ENCODE measurements around the gene LMO4. TPM values are rescaled to one million over a fixed set of nuclear protein-coding genes. Genes with fewer than 3 reads are reported as not detected.

LMO4 gene
- total RNA-seq, 1 experiment from 2014 or later = 38.5 TPM

DNA sequence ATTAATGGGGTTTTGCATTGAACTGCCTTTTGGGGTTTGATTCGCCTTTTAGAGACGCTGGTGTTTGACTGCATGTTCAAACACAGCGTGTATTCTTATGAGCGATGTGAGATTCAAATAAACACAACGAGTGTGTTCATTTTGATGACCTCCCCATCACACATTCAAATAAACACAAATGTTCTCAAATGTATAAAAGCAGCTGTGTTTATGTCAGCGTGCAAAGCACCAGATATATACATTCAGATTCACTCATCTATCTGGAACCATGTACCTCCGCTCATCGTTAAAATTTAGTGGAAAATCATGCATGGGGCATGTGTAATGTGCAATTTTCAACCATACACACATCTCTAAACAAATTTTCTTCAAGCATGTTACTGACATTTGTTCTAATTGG is 21.4 kb upstream of the LMO4 start:
- Histone ChIP-seq H3K9me2 (ENCODE audit: insufficient read depth) (no peaks in the 10 kb centered on the region), H4K20me1 (ENCODE audit: insufficient read depth) (no peaks in the 10 kb centered on the region), H3K4me1 (ENCODE audit: control insufficient read depth in 1 of 2, insufficient read depth in 2 of 2, low read length in 2 of 2) (no peaks in the 10 kb centered on the region), H3K9me3 (ENCODE audit: control insufficient read depth in 1 of 2, insufficient read depth in 1 of 2, low read depth in 1 of 2, low read length in 2 of 2) (no peaks in the 10 kb centered on the region), H2AFZ (ENCODE audit: low read depth, low read length, poor library complexity, severe bottlenecking) (no peak overlapping the region), H3K27me3 (ENCODE audit: insufficient read depth, low read length) (no peaks in the 10 kb centered on the region), H3K27ac (ENCODE audit: low read depth, low read length) (no peak overlapping the region), H3K79me2 (ENCODE audit: insufficient read depth, low read length) (no peaks in the 10 kb centered on the region), H3K36me3 (ENCODE audit: control insufficient read depth in 1 of 2, insufficient read depth in 2 of 2, low read length in 2 of 2) (no peaks in the 10 kb centered on the region), H3K9ac (ENCODE audit: low read length) (no peak overlapping the region), H3K4me2 (ENCODE audit: low read length) (no peak overlapping the region), H3K4me3 (replicated peaks in 1 of 2; ENCODE audit: low read depth in 1 of 2, low read length in 2 of 2) (no peak overlapping the region)
- no peak for ATAC-seq
- DNase-seq (ENCODE audit: low read depth, low spot score) = no peak
- ChIA-PET POLR2A (no interaction called here), CTCF (interaction anchor here (1.2 to 1.8 kb wide), 2 partner anchors 19 to 646 kb away, joined by 3 to 4 read pairs; no protein-coding TSS in a partner anchor), RAD21 (ENCODE audit: low non-redundant PET in 1 of 2, low total read pairs in 2 of 2, uncharacterized antibody in 2 of 2, unreplicated experiment in 2 of 2) (no interaction called here)
- BruUV-seq (replicated peaks) = no TSS peak
- no peak for TF ChIP-seq YY1 (IDR thresholded peaks at IDR 0.05; ENCODE audit: extremely low read depth, insufficient replicate concordance, low read depth, low read length)
- TF ChIP-seq CEBPB (IDR thresholded peaks at IDR 0.05; ENCODE audit: low read depth) = no peak
- TF ChIP-seq, protein P1, sequence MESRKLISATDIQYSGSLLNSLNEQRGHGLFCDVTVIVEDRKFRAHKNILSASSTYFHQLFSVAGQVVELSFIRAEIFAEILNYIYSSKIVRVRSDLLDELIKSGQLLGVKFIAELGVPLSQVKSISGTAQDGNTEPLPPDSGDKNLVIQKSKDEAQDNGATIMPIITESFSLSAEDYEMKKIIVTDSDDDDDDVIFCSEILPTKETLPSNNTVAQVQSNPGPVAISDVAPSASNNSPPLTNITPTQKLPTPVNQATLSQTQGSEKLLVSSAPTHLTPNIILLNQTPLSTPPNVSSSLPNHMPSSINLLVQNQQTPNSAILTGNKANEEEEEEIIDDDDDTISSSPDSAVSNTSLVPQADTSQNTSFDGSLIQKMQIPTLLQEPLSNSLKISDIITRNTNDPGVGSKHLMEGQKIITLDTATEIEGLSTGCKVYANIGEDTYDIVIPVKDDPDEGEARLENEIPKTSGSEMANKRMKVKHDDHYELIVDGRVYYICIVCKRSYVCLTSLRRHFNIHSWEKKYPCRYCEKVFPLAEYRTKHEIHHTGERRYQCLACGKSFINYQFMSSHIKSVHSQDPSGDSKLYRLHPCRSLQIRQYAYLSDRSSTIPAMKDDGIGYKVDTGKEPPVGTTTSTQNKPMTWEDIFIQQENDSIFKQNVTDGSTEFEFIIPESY (IDR thresholded peaks at IDR 0.05; ENCODE audit: extremely low read depth, insufficient replicate concordance, low read length) = no peak
- no peak for TF ChIP-seq POLR2A (IDR thresholded peaks at IDR 0.05; ENCODE audit: borderline replicate concordance, extremely low read depth, insufficient read depth, insufficient read length)
- TF ChIP-seq POLR2AphosphoS5 (IDR thresholded peaks at IDR 0.05; ENCODE audit: low read depth, low read length) = no peak
- TF ChIP-seq, protein P2, sequence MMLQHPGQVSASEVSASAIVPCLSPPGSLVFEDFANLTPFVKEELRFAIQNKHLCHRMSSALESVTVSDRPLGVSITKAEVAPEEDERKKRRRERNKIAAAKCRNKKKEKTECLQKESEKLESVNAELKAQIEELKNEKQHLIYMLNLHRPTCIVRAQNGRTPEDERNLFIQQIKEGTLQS (IDR thresholded peaks at IDR 0.05) = no peak
- no peak for TF ChIP-seq CBX3 (IDR thresholded peaks at IDR 0.05; ENCODE audit: low read depth)
- TF ChIP-seq MAX (IDR thresholded peaks at IDR 0.05) = no peak
- TF ChIP-seq ZNF274 (IDR thresholded peaks at IDR 0.05; ENCODE audit: low read depth, low read length) = no peak
- TF ChIP-seq EZH2phosphoT487 (IDR thresholded peaks at IDR 0.05; ENCODE audit: borderline replicate concordance) = no peak
- intact Hi-C loops (cut with micrococcal nuclease) = no loop called here
